Spleen (tissue), 7 donors: ENCODE measurements around the gene GREB1.

Source experiments
- POLR2A ChIP-seq, 3 donors: fragments of 450-650 bp; IDR thresholded peaks; one replicate each; pipeline ENCODE4 v1.5.1; 2017; ENCODE audit warnings: antibody characterized with exemption in 3 of 3, mild to moderate bottlenecking in 1 of 3
- TF ChIP-seq, protein P1 (sequence below), 11 experiments: fragments of 200-600 bp in 7 of 11; fragments of 450-650 bp in 4 of 11; sonication (generic) in 4 of 11; IDR thresholded peaks in 8 of 11; conservative IDR thresholded peaks in 3 of 11; 1 replicate in 7 of 11; 2 replicates in 4 of 11; pipeline versions ENCODE4 v1.4.0 to v1.8.0; 2016 to 2021; ENCODE audit warnings: antibody characterized with exemption in 11 of 11, inconsistent platforms in 4 of 11, mild to moderate bottlenecking in 1 of 11
- donor health status: DM: no; HTN: no; CAD: no; lungs with moderate emphysema.
- donor health status: DM: no; HTN: no; CAD: no.
- donor health status: DM: no; HTN: no; CAD: no.

DNA sequence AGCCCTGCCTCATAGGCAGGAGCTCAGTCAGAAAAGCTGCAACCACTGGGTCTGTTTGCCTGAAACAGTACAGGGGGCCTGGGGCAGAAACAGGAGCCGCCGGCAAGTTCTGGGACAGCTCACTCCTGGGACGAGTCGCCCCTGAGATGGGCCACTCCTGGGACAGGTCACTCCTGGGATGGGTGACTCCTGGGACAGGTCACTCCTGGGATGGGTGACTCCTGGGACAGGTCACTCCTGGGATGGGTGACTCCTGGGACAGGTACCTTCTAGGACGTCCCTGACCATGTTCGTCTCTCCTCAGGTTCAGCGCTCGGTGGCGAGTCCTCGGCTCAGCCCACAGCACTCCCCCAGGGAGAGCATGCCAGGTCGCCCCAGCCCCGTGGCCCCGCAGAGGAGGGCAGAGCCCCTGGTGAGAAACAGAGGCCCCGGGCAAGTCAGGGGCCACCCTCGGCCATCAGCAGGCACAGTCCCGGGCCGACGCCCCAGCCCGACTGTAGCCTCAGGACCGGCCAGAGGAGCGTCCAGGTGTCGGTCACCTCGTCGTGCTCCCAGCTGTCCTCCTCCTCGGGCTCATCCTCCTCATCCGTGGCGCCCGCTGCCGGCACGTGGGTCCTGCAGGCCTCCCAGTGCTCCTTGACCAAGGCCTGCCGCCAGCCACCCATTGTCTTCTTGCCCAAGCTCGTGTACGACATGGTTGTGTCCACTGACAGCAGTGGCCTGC, 84.3 kb downstream of the GREB1 start:
- TF ChIP-seq, protein P1, sequence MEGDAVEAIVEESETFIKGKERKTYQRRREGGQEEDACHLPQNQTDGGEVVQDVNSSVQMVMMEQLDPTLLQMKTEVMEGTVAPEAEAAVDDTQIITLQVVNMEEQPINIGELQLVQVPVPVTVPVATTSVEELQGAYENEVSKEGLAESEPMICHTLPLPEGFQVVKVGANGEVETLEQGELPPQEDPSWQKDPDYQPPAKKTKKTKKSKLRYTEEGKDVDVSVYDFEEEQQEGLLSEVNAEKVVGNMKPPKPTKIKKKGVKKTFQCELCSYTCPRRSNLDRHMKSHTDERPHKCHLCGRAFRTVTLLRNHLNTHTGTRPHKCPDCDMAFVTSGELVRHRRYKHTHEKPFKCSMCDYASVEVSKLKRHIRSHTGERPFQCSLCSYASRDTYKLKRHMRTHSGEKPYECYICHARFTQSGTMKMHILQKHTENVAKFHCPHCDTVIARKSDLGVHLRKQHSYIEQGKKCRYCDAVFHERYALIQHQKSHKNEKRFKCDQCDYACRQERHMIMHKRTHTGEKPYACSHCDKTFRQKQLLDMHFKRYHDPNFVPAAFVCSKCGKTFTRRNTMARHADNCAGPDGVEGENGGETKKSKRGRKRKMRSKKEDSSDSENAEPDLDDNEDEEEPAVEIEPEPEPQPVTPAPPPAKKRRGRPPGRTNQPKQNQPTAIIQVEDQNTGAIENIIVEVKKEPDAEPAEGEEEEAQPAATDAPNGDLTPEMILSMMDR (IDR thresholded peaks at IDR 0.05 in 8 of 11, conservative IDR thresholded peaks at IDR 0.05 in 3 of 11) = no peak
- TF ChIP-seq POLR2A (IDR thresholded peaks at IDR 0.05) = no peak
